Spleen (tissue), 11 donors: ENCODE results near the gene MSX1. TPM values are rescaled to one million over a fixed set of nuclear protein-coding genes. Genes with fewer than 3 reads are reported as not detected.

Experiments used
- DNase-seq: peaks from one replicate; pipeline ENCODE4 v3.0.0-alpha.2; 2020
- H3K27ac ChIP-seq, 8 donors: fragments of 200-600 bp; sonication (generic) in 7 of 8; 1 replicate in 4 of 8; 2 replicates in 4 of 8; pipeline versions ENCODE4 v1.5.0 to v1.8.0; 2016 to 2021; ENCODE audit warnings: inconsistent platforms in 4 of 8, mild to moderate bottlenecking in 4 of 8, moderate library complexity in 1 of 8
- H3K27me3 ChIP-seq, 7 donors: fragments of 200-600 bp; sonication (generic) in 6 of 7; replicated peaks in 1 of 7; 1 replicate in 4 of 7; 2 replicates in 3 of 7; pipeline versions ENCODE4 v1.5.0 to v1.8.0; 2016 to 2021; ENCODE audit warnings: inconsistent platforms in 3 of 7, mild to moderate bottlenecking in 1 of 7
- H3K36me3 ChIP-seq, 6 donors: fragments of 200-600 bp; sonication (generic) in 5 of 6; 1 replicate in 4 of 6; 2 replicates in 2 of 6; pipeline versions ENCODE4 v1.5.0 to v1.8.0; 2016 to 2021; ENCODE audit warnings: inconsistent platforms in 2 of 6
- H3K4me1 ChIP-seq, 6 donors: fragments of 200-600 bp; sonication (generic) in 5 of 6; 1 replicate in 3 of 6; 2 replicates in 3 of 6; pipeline versions ENCODE4 v1.5.0 to v1.8.0; 2016 to 2021; ENCODE audit warnings: inconsistent platforms in 3 of 6
- H3K4me3 ChIP-seq, 8 donors: fragments of 200-600 bp; sonication (generic) in 7 of 8; 1 replicate in 4 of 8; 2 replicates in 4 of 8; pipeline versions ENCODE4 v1.5.0 to v1.8.0; 2016 to 2021; ENCODE audit warnings: inconsistent platforms in 4 of 8, mild to moderate bottlenecking in 4 of 8, moderate library complexity in 2 of 8
- H3K9me3 ChIP-seq, 8 donors: fragments of 200-600 bp; sonication (generic) in 7 of 8; 1 replicate in 4 of 8; 2 replicates in 4 of 8; pipeline versions ENCODE4 v1.5.0 to v1.8.0; 2016 to 2021; ENCODE audit warnings: inconsistent platforms in 4 of 8
- POLR2A ChIP-seq, 3 donors: fragments of 450-650 bp; IDR thresholded peaks; one replicate each; pipeline ENCODE4 v1.5.1; 2017; ENCODE audit warnings: antibody characterized with exemption in 3 of 3, mild to moderate bottlenecking in 1 of 3
- POLR2AphosphoS5 ChIP-seq, 3 donors: sonication (generic); formaldehyde crosslinking; IDR thresholded peaks; one replicate each; pipeline ENCODE4 v1.5.1; 2017; ENCODE audit warnings: antibody characterized with exemption in 3 of 3
- WGBS, 5 donors: extraction: QIAGEN DNeasy Blood & Tissue Kit in 3 of 5; methylation state at CpG; one replicate each; pipeline versions ENCODE4 v1.1.5 to v1.1.7; 2013 to 2018; 5-methylcytosine and 5-hydroxymethylcytosine counted together
- intact Hi-C: fragments of 100-400 bp; cut with DNase I; formaldehyde crosslinking; loops from one replicate; pipeline ENCODE4 v1.15.0; 2023; ENCODE audit warnings: low total_unique reads
- polyA plus RNA-seq, 3 donors: library from polyadenylated mRNA; stranded (reverse); fragments of 200-250 nt; gene quantifications; one replicate each; pipeline ENCODE4 v1.2.1, GENCODE V29; 2013
- total RNA-seq, 7 donors: library from RNA; depleted of rRNA in 3 of 7; stranded (reverse); fragments of >200 nt in 3 of 7; fragmentation: NEBNext Ultra II Directional in 4 of 7; extraction: Animal tissue kit (Norgen Biotek cat#: 25700) in 4 of 7; gene quantifications; one replicate each; pipeline versions ENCODE4 v1.1.0 to v1.2.1, GENCODE V29; 2016 to 2021
- TF ChIP-seq, protein P1 (sequence below), 11 experiments: fragments of 200-600 bp in 7 of 11; fragments of 450-650 bp in 4 of 11; sonication (generic) in 4 of 11; IDR thresholded peaks in 8 of 11; conservative IDR thresholded peaks in 3 of 11; 1 replicate in 7 of 11; 2 replicates in 4 of 11; pipeline versions ENCODE4 v1.4.0 to v1.8.0; 2016 to 2021; ENCODE audit warnings: antibody characterized with exemption in 11 of 11, inconsistent platforms in 4 of 11, mild to moderate bottlenecking in 1 of 11
- donor health status: healthy with polysubstance abuse.
- donor health status: DM: no; HTN: no; CAD: no; lungs with moderate emphysema.
- donor health status: DM: no; HTN: no; CAD: no.
- donor health status: Bipolar disorder and iron deficiency.
- donor health status: healthy.
- donor health status: DM: no; HTN: no; CAD: no.
- donor health status: DM: yes; HTN: yes; CAD: no.

The MSX1 gene
- total and polyA plus RNA-seq, 10 donors, result 1.1 to 6.8 (median 4.4) TPM

GRCh38 chr4:4818415-4819212, 40.9 kb upstream of the MSX1 start:
- Histone ChIP-seq H3K27me3 (peaks cover 0 to 8% (median 0%) of the 10 kb centered on the region in 7 donors), H3K36me3 (no peaks in the 10 kb centered on the region), H3K27ac (no peak overlapping the region), H3K4me1 (no peaks in the 10 kb centered on the region), H3K9me3 (peaks cover 0 to 40% (median 21%) of the 10 kb centered on the region in 8 donors), H3K4me3 (no peak overlapping the region)
- 42 to 60% (median 49%) methylated on average over 17 of the region's 17 CpGs for WGBS, 5 donors
- DNase-seq, result no peak
- TF ChIP-seq, protein P1, sequence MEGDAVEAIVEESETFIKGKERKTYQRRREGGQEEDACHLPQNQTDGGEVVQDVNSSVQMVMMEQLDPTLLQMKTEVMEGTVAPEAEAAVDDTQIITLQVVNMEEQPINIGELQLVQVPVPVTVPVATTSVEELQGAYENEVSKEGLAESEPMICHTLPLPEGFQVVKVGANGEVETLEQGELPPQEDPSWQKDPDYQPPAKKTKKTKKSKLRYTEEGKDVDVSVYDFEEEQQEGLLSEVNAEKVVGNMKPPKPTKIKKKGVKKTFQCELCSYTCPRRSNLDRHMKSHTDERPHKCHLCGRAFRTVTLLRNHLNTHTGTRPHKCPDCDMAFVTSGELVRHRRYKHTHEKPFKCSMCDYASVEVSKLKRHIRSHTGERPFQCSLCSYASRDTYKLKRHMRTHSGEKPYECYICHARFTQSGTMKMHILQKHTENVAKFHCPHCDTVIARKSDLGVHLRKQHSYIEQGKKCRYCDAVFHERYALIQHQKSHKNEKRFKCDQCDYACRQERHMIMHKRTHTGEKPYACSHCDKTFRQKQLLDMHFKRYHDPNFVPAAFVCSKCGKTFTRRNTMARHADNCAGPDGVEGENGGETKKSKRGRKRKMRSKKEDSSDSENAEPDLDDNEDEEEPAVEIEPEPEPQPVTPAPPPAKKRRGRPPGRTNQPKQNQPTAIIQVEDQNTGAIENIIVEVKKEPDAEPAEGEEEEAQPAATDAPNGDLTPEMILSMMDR (IDR thresholded peaks at IDR 0.05 in 8 of 11, conservative IDR thresholded peaks at IDR 0.05 in 3 of 11), result no peak
- TF ChIP-seq POLR2A (IDR thresholded peaks at IDR 0.05) (no peak), POLR2AphosphoS5 (IDR thresholded peaks at IDR 0.05) (no peak)
- intact Hi-C loops, result no loop called here

DNA sequence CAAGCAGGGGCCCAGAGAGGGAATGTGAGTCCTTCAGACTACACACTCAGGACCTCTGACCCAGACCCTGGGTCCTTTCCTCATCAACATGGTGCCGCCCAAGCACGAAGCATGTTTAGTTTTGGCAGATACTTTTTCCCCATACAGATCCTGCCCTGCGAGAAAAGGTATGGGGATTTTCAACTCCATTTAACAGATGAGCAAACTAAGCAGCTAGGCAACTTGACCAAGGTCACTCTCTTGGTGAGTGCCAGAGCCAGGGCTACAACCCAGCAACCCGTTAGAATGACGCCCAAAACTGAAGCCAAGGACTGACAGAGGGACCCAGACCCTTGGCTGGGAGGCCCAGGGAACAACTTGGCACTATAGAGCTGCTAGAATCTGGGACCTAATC, 40.3 kb upstream of the MSX1 start:
- no peak overlapping the region for H3K4me3 ChIP-seq
- H3K4me1 ChIP-seq, result no peaks in the 10 kb centered on the region
- no peak overlapping the region for H3K27ac ChIP-seq
- intact Hi-C loops, result no loop called here
- no peak for DNase-seq
- no peaks in the 10 kb centered on the region for H3K36me3 ChIP-seq
- TF ChIP-seq POLR2AphosphoS5 (IDR thresholded peaks at IDR 0.05), result no peak
- TF ChIP-seq, protein P1 (IDR thresholded peaks at IDR 0.05 in 8 of 11, conservative IDR thresholded peaks at IDR 0.05 in 3 of 11), result no peak
- TF ChIP-seq POLR2A (IDR thresholded peaks at IDR 0.05), result no peak
- H3K27me3 ChIP-seq, result peaks cover 0 to 8% (median 0%) of the 10 kb centered on the region in 7 donors
- peaks cover 0 to 40% (median 21%) of the 10 kb centered on the region in 8 donors for H3K9me3 ChIP-seq
- WGBS, 5 donors, result 77 to 89% (median 83%) methylated on average over 3 to 5 of the region's 5 CpGs

- peaks cover 0 to 8% (median 0%) of the 10 kb centered on the region in 7 donors for H3K27me3 ChIP-seq
- no peak for TF ChIP-seq POLR2A (IDR thresholded peaks at IDR 0.05)
- TF ChIP-seq POLR2AphosphoS5 (IDR thresholded peaks at IDR 0.05), result no peak
- TF ChIP-seq, protein P1 (IDR thresholded peaks at IDR 0.05 in 8 of 11, conservative IDR thresholded peaks at IDR 0.05 in 3 of 11), result no peak
These were observed 39.2 kb upstream of the MSX1 start for GRCh38 chr4:4820261-4820660.

DNA sequence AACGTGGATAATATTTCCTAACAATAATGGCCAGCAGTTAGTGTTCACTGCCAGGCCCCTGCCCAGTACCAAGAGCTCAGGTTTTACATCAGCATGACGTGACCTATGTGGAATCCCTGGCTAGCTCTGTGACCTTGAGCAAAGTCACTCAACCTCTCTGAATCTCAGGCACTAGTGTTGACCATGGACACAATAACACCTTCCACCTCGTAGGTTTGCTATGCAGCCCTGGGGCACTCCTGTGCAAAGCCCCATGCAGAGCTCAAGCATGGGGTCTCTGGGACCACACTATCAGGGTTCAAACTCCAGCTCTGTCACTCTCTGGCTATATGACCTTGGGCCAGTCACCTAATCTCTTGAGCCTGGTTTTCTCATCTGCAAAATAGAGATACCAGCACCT, 38.7 kb upstream of the MSX1 start:
- intact Hi-C loops, result no loop called here
- no peaks in the 10 kb centered on the region for H3K4me1 ChIP-seq
- H3K4me3 ChIP-seq, result no peak overlapping the region
- peaks cover 0 to 8% (median 0%) of the 10 kb centered on the region in 7 donors for H3K27me3 ChIP-seq
- peaks cover 0 to 47% (median 21%) of the 10 kb centered on the region in 8 donors for H3K9me3 ChIP-seq
- no peak overlapping the region for H3K27ac ChIP-seq
- 65 to 78% (median 71%) methylated on average over 3 of the region's 3 CpGs for WGBS, 5 donors
- no peaks in the 10 kb centered on the region for H3K36me3 ChIP-seq
- no peak for TF ChIP-seq POLR2AphosphoS5 (IDR thresholded peaks at IDR 0.05)
- TF ChIP-seq, protein P1 (IDR thresholded peaks at IDR 0.05 in 8 of 11, conservative IDR thresholded peaks at IDR 0.05 in 3 of 11), result no peak
- TF ChIP-seq POLR2A (IDR thresholded peaks at IDR 0.05), result no peak
- DNase-seq, result no peak

More at GRCh38 chr4:4820261-4820660, 39.2 kb upstream of the MSX1 start:
- Histone ChIP-seq H3K4me1 (no peaks in the 10 kb centered on the region), H3K36me3 (no peaks in the 10 kb centered on the region), H3K4me3 (no peak overlapping the region), H3K27ac (no peak overlapping the region), H3K9me3 (peaks cover 0 to 44% (median 21%) of the 10 kb centered on the region in 8 donors)
- WGBS, 5 donors, result 80 to 88% (median 83%) methylated on average over 13 to 14 of the region's 14 CpGs
- intact Hi-C loops, result no loop called here
- no peak for DNase-seq
